Upper lobe of left lung (tissue), 4 donors: ENCODE measurements around the gene ATP10B.

ENCODE experiments used
- CTCF ChIP-seq, 6 experiments: fragments of 450-650 bp in 4 of 6; fragments of 200-600 bp in 2 of 6; sonication (generic) in 2 of 6; IDR thresholded peaks; one replicate each; pipeline ENCODE4 v1.5.1; 2016 to 2019; ENCODE audit warnings: antibody characterized with exemption in 6 of 6
- POLR2A ChIP-seq, 4 donors: fragments of 450-650 bp; IDR thresholded peaks; one replicate each; pipeline ENCODE4 v1.5.1; 2016 to 2017; ENCODE audit warnings: antibody characterized with exemption in 4 of 4, mild to moderate bottlenecking in 2 of 4
- POLR2AphosphoS5 ChIP-seq, 2 donors: sonication (generic); formaldehyde crosslinking; IDR thresholded peaks; one replicate each; pipeline ENCODE4 v1.5.1; 2017; ENCODE audit warnings: antibody characterized with exemption in 2 of 2

GRCh38 chr5:160846642-160847041, 5.4 kb downstream of the ATP10B start:
- TF ChIP-seq POLR2A (IDR thresholded peaks at IDR 0.05) (no peak), CTCF (IDR thresholded peaks at IDR 0.05) (no peak), POLR2AphosphoS5 (IDR thresholded peaks at IDR 0.05) (no peak)
